HCT116 (cell line): ENCODE data around the gene COG1. TPM values are rescaled to one million over a fixed set of nuclear protein-coding genes. Genes with fewer than 3 reads are reported as not detected.
A peak's percentile ranks its signal among the peaks of the same experiment; 100 is the strongest.

ENCODE experiments used
- ATAC-seq: fragments of 200-7000 bp; cut with Tn5 transposase; 2 replicates; pipeline ENCODE4 v1.9.1; 2020; ENCODE audit warnings: mild to moderate bottlenecking, moderate library complexity
- BruUV-seq: library from RNA; stranded (reverse); fragments of 400-500 nt; replicated peaks from 2 replicates; lab custom pipeline; 2021; lab: Mats Ljungman, UMichigan
- CTCF ChIA-PET: fragments of 300-600 bp; sonication (Branson Sonifier 250); formaldehyde crosslinking; loops from one replicate; lab custom pipeline; 2021; ENCODE audit warnings: antibody characterized with exemption; lab: Charles Lee
- POLR2A ChIA-PET: fragments of 300-600, 350-600 bp; sonication (Branson Sonifier 250); formaldehyde crosslinking; loops from one replicate; lab custom pipeline; 2021; ENCODE audit warnings: antibody characterized with exemption; lab: Charles Lee
- RAD21 ChIA-PET, 2 experiments: fragments of 300-600 bp; sonication (Branson Sonifier 250); formaldehyde crosslinking; loops; one replicate each; lab custom pipeline; 2023; ENCODE audit warnings: low total read pairs in 2 of 2; ENCODE audit not compliant: uncharacterized antibody in 2 of 2, unreplicated experiment in 2 of 2, low non-redundant PET in 1 of 2; lab: Charles Lee
- DNase-seq: peaks from one replicate; pipeline ENCODE4 v3.0.0-alpha.2; 2010; ENCODE audit warnings: low read depth, low spot score
- H2AFZ ChIP-seq: fragments of 200-600 bp; shearing (Covaris generic), sonication (generic); 2 replicates; pipeline ENCODE4 v1.6.1; 2017; ENCODE audit warnings: low read depth, mixed run types, mixed read lengths, antibody characterized with exemption, low read length; ENCODE audit not compliant: poor library complexity, severe bottlenecking
- H3K27ac ChIP-seq: 2 replicates; pipeline ENCODE4 v1.5.1; 2012; ENCODE audit warnings: low read depth, low read length
- H3K27me3 ChIP-seq: fragments of 200-600 bp; sonication (generic); 2 replicates; pipeline ENCODE4 v1.6.1; 2016; ENCODE audit warnings: mixed run types, low read length, mixed read lengths; ENCODE audit not compliant: insufficient read depth
- H3K36me3 ChIP-seq, 2 experiments: fragments of 200-500 bp in 1 of 2; fragments of 200-600 bp in 1 of 2; sonication (Bioruptor generic) in 1 of 2; sonication (generic) in 1 of 2; 2 replicates each; pipeline versions ENCODE4 v1.5.1 to v1.6.1; 2014 to 2016; ENCODE audit warnings: low read length in 2 of 2, inconsistent platforms in 1 of 2, mixed read lengths in 1 of 2, mixed run types in 1 of 2; ENCODE audit not compliant: insufficient read depth in 2 of 2, control insufficient read depth in 1 of 2
- H3K4me1 ChIP-seq, 2 experiments: fragments of 200-600 bp in 1 of 2; sonication (generic) in 1 of 2; 2 replicates each; pipeline versions ENCODE4 v1.5.1 to v1.6.1; 2012 to 2017; ENCODE audit warnings: low read length in 2 of 2, inconsistent platforms in 1 of 2, mild to moderate bottlenecking in 1 of 2, mixed read lengths in 1 of 2, mixed run types in 1 of 2, moderate library complexity in 1 of 2; ENCODE audit not compliant: insufficient read depth in 2 of 2, control insufficient read depth in 1 of 2
- H3K4me2 ChIP-seq: fragments of 200-600 bp; sonication (generic); 2 replicates; pipeline ENCODE4 v1.6.1; 2017; ENCODE audit warnings: mixed run types, low read length, mixed read lengths
- H3K4me3 ChIP-seq, 2 experiments: fragments of 200-600 bp in 1 of 2; sonication (generic) in 1 of 2; replicated peaks in 1 of 2; 2 replicates each; pipeline ENCODE4 v1.5.1; 2011 to 2016; ENCODE audit warnings: low read length in 2 of 2, control low read depth in 1 of 2, low read depth in 1 of 2, mild to moderate bottlenecking in 1 of 2, mixed read lengths in 1 of 2, mixed run types in 1 of 2
- H3K79me2 ChIP-seq: fragments of 200-600 bp; sonication (generic); 2 replicates; pipeline ENCODE4 v1.6.1; 2017; ENCODE audit warnings: mild to moderate bottlenecking, mixed run types, low read length, moderate library complexity, mixed read lengths; ENCODE audit not compliant: insufficient read depth
- H3K9ac ChIP-seq: fragments of 200-600 bp; sonication (generic); 2 replicates; pipeline ENCODE4 v1.6.1; 2016; ENCODE audit warnings: low read length, mixed read lengths
- H3K9me2 ChIP-seq: fragments of 200-600 bp; sonication (generic), shearing (Covaris generic); 2 replicates; pipeline ENCODE4 v1.6.1; 2017; ENCODE audit warnings: mixed run types, mild to moderate bottlenecking, moderate library complexity; ENCODE audit not compliant: insufficient read depth
- H3K9me3 ChIP-seq, 2 experiments: fragments of 200-500 bp in 1 of 2; fragments of 200-600 bp in 1 of 2; sonication (Bioruptor generic) in 1 of 2; sonication (generic) in 1 of 2; 2 replicates each; pipeline ENCODE4 v1.6.1; 2014 to 2017; ENCODE audit warnings: low read length in 2 of 2, mixed read lengths in 2 of 2, inconsistent platforms in 1 of 2, low read depth in 1 of 2, mild to moderate bottlenecking in 1 of 2, mixed run types in 1 of 2, moderate library complexity in 1 of 2; ENCODE audit not compliant: control insufficient read depth in 1 of 2, insufficient read depth in 1 of 2
- H4K20me1 ChIP-seq: fragments of 200-600 bp; sonication (generic), shearing (Covaris generic); 2 replicates; pipeline ENCODE4 v1.6.1; 2017; ENCODE audit warnings: mixed run types, mild to moderate bottlenecking, moderate library complexity; ENCODE audit not compliant: insufficient read depth
- CEBPB ChIP-seq: IDR thresholded peaks from 2 replicates; pipeline ENCODE4 v1.6.1; 2012; ENCODE audit warnings: low read depth
- CTCF ChIP-seq, 3 experiments: fragments of 200-600 bp in 1 of 3; sonication (generic) in 1 of 3; IDR thresholded peaks in 2 of 3; conservative IDR thresholded peaks in 1 of 3; 2 replicates each; pipeline ENCODE4 v1.5.1; 2012 to 2017; ENCODE audit warnings: low read depth in 2 of 3, low read length in 2 of 3, antibody characterized with exemption in 1 of 3, borderline replicate concordance in 1 of 3, control low read depth in 1 of 3, mild to moderate bottlenecking in 1 of 3, mixed read lengths in 1 of 3, mixed run types in 1 of 3, moderate library complexity in 1 of 3; ENCODE audit not compliant: insufficient read depth in 1 of 3
- RAD21 ChIP-seq: IDR thresholded peaks from 2 replicates; pipeline ENCODE4 v1.6.1; 2012; ENCODE audit warnings: low read depth, mild to moderate bottlenecking
- TCF7L2 ChIP-seq: IDR thresholded peaks from 2 replicates; pipeline ENCODE4 v1.7.0; 2011; ENCODE audit warnings: borderline replicate concordance, inconsistent platforms; ENCODE audit not compliant: insufficient read depth, insufficient read length; ENCODE audit errors: extremely low read depth
- ZNF274 ChIP-seq: fragments of 200-500 bp; sonication (Bioruptor generic); IDR thresholded peaks from 2 replicates; pipeline ENCODE4 v1.6.1; 2014; ENCODE audit warnings: mild to moderate bottlenecking, low read depth, low read length, inconsistent platforms
- intact Hi-C: fragments of 100-400 bp; cut with micrococcal nuclease; formaldehyde crosslinking; loops from 2 replicates; pipeline ENCODE4 v1.10.0; 2022
- total RNA-seq: library from RNA; stranded (reverse); gene quantifications from one replicate; pipeline ENCODE4 v1.2.1, GENCODE V29; 2021; ENCODE audit not compliant: unreplicated experiment

Gene COG1
- total RNA-seq, 1 experiment from 2014 or later: 44.6 TPM

- no peaks in the 10 kb centered on the region for H3K27me3 ChIP-seq
- DNase-seq (no peak), ATAC-seq (peak; percentile 20; the same call in 1 of the 2 replicates)
- peak in 2 of 3 experiments; percentile 32 to 39; a peak in 2 of 6 replicates for TF ChIP-seq CTCF (IDR thresholded peaks at IDR 0.05 in 2 of 3, conservative IDR thresholded peaks at IDR 0.05 in 1 of 3; ENCODE audit: borderline replicate concordance in 1 of 3, insufficient read depth in 1 of 3, low read depth in 2 of 3, low read length in 2 of 3)
- TF ChIP-seq RAD21: peak; percentile 53; the same call in 1 of the 2 replicates
- TF ChIP-seq TCF7L2: no peak
- no TSS peak for BruUV-seq
- no peak overlapping the region for H2AFZ ChIP-seq
- H3K9ac ChIP-seq: no peak overlapping the region
- no peaks in the 10 kb centered on the region for H3K9me3 ChIP-seq
- intact Hi-C loops: loop anchor here (2.0 to 10.0 kb wide), 2 partner anchors 521 to 597 kb away; no protein-coding TSS in a partner anchor
- H3K4me3 ChIP-seq: no peak overlapping the region
- no peaks in the 10 kb centered on the region for H3K9me2 ChIP-seq
- H3K4me1 ChIP-seq: no peaks in the 10 kb centered on the region
- ChIA-PET RAD21 (interaction anchor here in 1 of 2 experiments (0.6 kb wide), 1 partner anchor 520 kb away, joined by 4 read pairs; no protein-coding TSS in a partner anchor), CTCF (interaction anchor here (2.2 to 2.5 kb wide), 2 partner anchors 122 to 691 kb away, joined by 6 to 10 read pairs; no protein-coding TSS in a partner anchor), POLR2A (no interaction called here)
- H3K79me2 ChIP-seq: no peaks in the 10 kb centered on the region
- no peak overlapping the region for H3K27ac ChIP-seq
- H3K4me2 ChIP-seq: no peak overlapping the region
- peaks cover 11 to 18% of the 10 kb centered on the region in 2 experiments; a peak in 3 of 4 replicates for H3K36me3 ChIP-seq
- no peaks in the 10 kb centered on the region for H4K20me1 ChIP-seq
These were observed 54.9 kb downstream of the COG1 start for GRCh38 chr17:73247726-73248125.

GRCh38 chr17:73248532-73248931, 55.7 kb downstream of the COG1 start:
- Histone ChIP-seq H3K36me3 (peaks cover 11 to 17% of the 10 kb centered on the region in 2 experiments; a peak in 3 of 4 replicates), H3K27me3 (no peaks in the 10 kb centered on the region), H3K9me2 (no peaks in the 10 kb centered on the region), H3K4me1 (no peaks in the 10 kb centered on the region), H3K4me2 (no peak overlapping the region), H3K9me3 (no peaks in the 10 kb centered on the region), H3K27ac (no peak overlapping the region), H3K9ac (no peak overlapping the region), H2AFZ (no peak overlapping the region), H3K79me2 (no peaks in the 10 kb centered on the region), H4K20me1 (no peaks in the 10 kb centered on the region), H3K4me3 (no peak overlapping the region)
- DNase-seq (no peak), ATAC-seq (no peak)
- POLR2A ChIA-PET: no interaction called here
- RAD21 ChIA-PET: no interaction called here
- intact Hi-C loops: loop anchor here (10.0 kb wide), 1 partner anchor 596 kb away; no protein-coding TSS in a partner anchor
- BruUV-seq: no TSS peak
- CTCF ChIA-PET: interaction anchor here (1.0 to 2.5 kb wide), 4 partner anchors 122 to 692 kb away, joined by 3 to 10 read pairs (median 4); no protein-coding TSS in a partner anchor
- no peak for TF ChIP-seq ZNF274
- no peak for TF ChIP-seq CEBPB
